Mesenchymal stem cell (in vitro differentiated cells and primary cell): ENCODE results near the gene IPPK.
A peak's percentile ranks its signal among the peaks of the same experiment; 100 is the strongest.

Experiments used
- DNase-seq: peaks from one replicate; pipeline ENCODE4 v3.0.0-alpha.2; 2013
- H2AFZ ChIP-seq: one replicate; pipeline ENCODE4 v1.6.1; 2013; ENCODE audit warnings: low read depth, mild to moderate bottlenecking, control low read depth, inconsistent platforms, low read length, moderate library complexity
- H2AK5ac ChIP-seq: 2 replicates; pipeline ENCODE4 v1.6.1; 2013; ENCODE audit warnings: low read length, moderate library complexity, mild to moderate bottlenecking, inconsistent platforms; ENCODE audit not compliant: severe bottlenecking
- H2BK120ac ChIP-seq: one replicate; pipeline ENCODE4 v1.6.1; 2013; ENCODE audit warnings: low read depth, mild to moderate bottlenecking, inconsistent platforms, low read length, moderate library complexity
- H2BK12ac ChIP-seq, 2 experiments: one replicate each; pipeline ENCODE4 v1.6.1; 2013; ENCODE audit warnings: inconsistent platforms in 2 of 2, low read length in 2 of 2, mild to moderate bottlenecking in 2 of 2, moderate library complexity in 2 of 2, control low read depth in 1 of 2
- H2BK15ac ChIP-seq: one replicate; pipeline ENCODE4 v1.6.1; 2013; ENCODE audit warnings: mild to moderate bottlenecking, low read depth, inconsistent platforms; ENCODE audit not compliant: poor library complexity, severe bottlenecking
- H2BK5ac ChIP-seq: 2 replicates; pipeline ENCODE4 v1.6.1; 2013; ENCODE audit warnings: low read depth, mild to moderate bottlenecking, low read length, control low read depth, inconsistent platforms; ENCODE audit not compliant: poor library complexity, severe bottlenecking
- H3K14ac ChIP-seq, 2 experiments: one replicate each; pipeline ENCODE4 v1.6.1; 2013; ENCODE audit warnings: inconsistent platforms in 2 of 2, low read length in 2 of 2, control low read depth in 1 of 2, mild to moderate bottlenecking in 1 of 2, moderate library complexity in 1 of 2
- H3K18ac ChIP-seq, 2 experiments: one replicate each; pipeline ENCODE4 v1.6.1; 2013; ENCODE audit warnings: inconsistent platforms in 2 of 2, low read length in 2 of 2, control low read depth in 1 of 2, low read depth in 1 of 2, mild to moderate bottlenecking in 1 of 2
- H3K23ac ChIP-seq, 2 experiments: one replicate each; pipeline ENCODE4 v1.6.1; 2013; ENCODE audit warnings: inconsistent platforms in 2 of 2, low read length in 2 of 2, mild to moderate bottlenecking in 2 of 2, moderate library complexity in 2 of 2, control low read depth in 1 of 2
- H3K27ac ChIP-seq: 2 replicates; pipeline ENCODE4 v1.5.1; 2013; ENCODE audit warnings: mild to moderate bottlenecking, moderate library complexity, low read length, control low read depth, inconsistent platforms; ENCODE audit not compliant: poor library complexity, severe bottlenecking
- H3K27me3 ChIP-seq, 2 experiments: 2 replicates each; pipeline versions ENCODE4 v1.6.1 to v1.7.0; 2013; ENCODE audit warnings: low read length in 2 of 2, mild to moderate bottlenecking in 2 of 2, moderate library complexity in 2 of 2, control low read depth in 1 of 2, inconsistent platforms in 1 of 2; ENCODE audit not compliant: control insufficient read depth in 1 of 2, insufficient read depth in 1 of 2
- H3K36me3 ChIP-seq, 2 experiments: 2 replicates each; pipeline versions ENCODE4 v1.6.1 to v1.7.0; 2013; ENCODE audit warnings: low read length in 2 of 2, control low read depth in 1 of 2, inconsistent platforms in 1 of 2, low read depth in 1 of 2, mild to moderate bottlenecking in 1 of 2; ENCODE audit not compliant: insufficient read depth in 2 of 2, control insufficient read depth in 1 of 2
- H3K4ac ChIP-seq, 2 experiments: one replicate each; pipeline ENCODE4 v1.6.1; 2013; ENCODE audit warnings: inconsistent platforms in 2 of 2, low read length in 2 of 2, mild to moderate bottlenecking in 2 of 2, moderate library complexity in 2 of 2, control low read depth in 1 of 2, low read depth in 1 of 2
- H3K4me1 ChIP-seq: 2 replicates; pipeline ENCODE4 v1.6.1; 2013; ENCODE audit warnings: low read depth, low read length, control low read depth; ENCODE audit not compliant: control insufficient read depth, insufficient read depth
- H3K4me2 ChIP-seq: 2 replicates; pipeline ENCODE4 v1.6.1; 2013; ENCODE audit warnings: low read length, mild to moderate bottlenecking, inconsistent platforms; ENCODE audit not compliant: poor library complexity, severe bottlenecking
- H3K4me3 ChIP-seq, 2 experiments: 2 replicates each; pipeline versions ENCODE4 v1.5.1 to v1.7.0; 2013; ENCODE audit warnings: low read length in 2 of 2, mild to moderate bottlenecking in 2 of 2, control low read depth in 1 of 2, low read depth in 1 of 2; ENCODE audit not compliant: insufficient read depth in 1 of 2
- H3K79me1 ChIP-seq: replicated peaks from 2 replicates; pipeline ENCODE4 v1.6.1; 2013; ENCODE audit warnings: mild to moderate bottlenecking, control low read depth, low read length, inconsistent platforms; ENCODE audit not compliant: poor library complexity, severe bottlenecking
- H3K9ac ChIP-seq: 2 replicates; pipeline ENCODE4 v1.7.0; 2013; ENCODE audit warnings: mild to moderate bottlenecking, low read length, moderate library complexity
- H3K9me3 ChIP-seq: 2 replicates; pipeline ENCODE4 v1.7.0; 2013; ENCODE audit warnings: mild to moderate bottlenecking, low read length; ENCODE audit not compliant: control insufficient read depth
- H4K8ac ChIP-seq: one replicate; pipeline ENCODE4 v1.6.1; 2013; ENCODE audit warnings: inconsistent platforms, mild to moderate bottlenecking, low read length, moderate library complexity
- H4K91ac ChIP-seq: one replicate; pipeline ENCODE4 v1.6.1; 2013; ENCODE audit warnings: mild to moderate bottlenecking, low read length, inconsistent platforms
- whole genome bisulfite sequencing: methylation state at CpG from one replicate; pipeline ENCODE4 v1.1.7; 2013; ENCODE audit warnings: mixed read lengths; 5-methylcytosine and 5-hydroxymethylcytosine counted together

The IPPK gene

GRCh38 chr9:92634712-92635605, 35.0 kb downstream of the IPPK start:
- peak; percentile 77 for DNase-seq
- Histone ChIP-seq H3K9ac (peak overlapping the region; percentile 63), H2BK120ac (no peak overlapping the region), H3K9me3 (no peaks in the 10 kb centered on the region), H3K4me1 (peaks cover 4% of the 10 kb centered on the region), H3K4me2 (no peak overlapping the region), H2BK15ac (no peak overlapping the region), H3K27ac (no peak overlapping the region), H3K14ac (no peak overlapping the region), H2AFZ (no peak overlapping the region), H3K36me3 (peaks cover 83 to 84% of the 10 kb centered on the region in 2 experiments), H3K79me1 (peaks cover 44% of the 10 kb centered on the region), H2BK5ac (no peak overlapping the region), H2BK12ac (peak overlapping the region in 1 of 2 experiments; percentile 83), H2AK5ac (no peak overlapping the region), H3K23ac (no peak overlapping the region), H3K4ac (no peak overlapping the region), H4K91ac (no peak overlapping the region), H4K8ac (peak overlapping the region; percentile 86), H3K27me3 (no peaks in the 10 kb centered on the region), H3K4me3 (no peak overlapping the region), H3K18ac (peak overlapping the region in 1 of 2 experiments; percentile 34)
- WGBS, result 70% methylated on average over 35 of the region's 35 CpGs

GRCh38 chr9:92633614-92634278, 36.2 kb downstream of the IPPK start:
- no peaks in the 10 kb centered on the region for H3K27me3 ChIP-seq
- no peak overlapping the region for H2AK5ac ChIP-seq
- H3K4me3 ChIP-seq, result no peak overlapping the region
- H2BK12ac ChIP-seq, result no peak overlapping the region
- peak overlapping the region; percentile 63 for H3K9ac ChIP-seq
- no peak overlapping the region for H3K4ac ChIP-seq
- no peak overlapping the region for H2BK5ac ChIP-seq
- no peak overlapping the region for H3K18ac ChIP-seq
- no peak overlapping the region for H4K8ac ChIP-seq
- WGBS, result 95% methylated on average over 6 of the region's 9 CpGs
- no peak overlapping the region for H3K27ac ChIP-seq
- no peak overlapping the region for H2BK15ac ChIP-seq
- H2AFZ ChIP-seq, result no peak overlapping the region
- H3K36me3 ChIP-seq, result peaks cover 76 to 79% of the 10 kb centered on the region in 2 experiments
- H3K23ac ChIP-seq, result no peak overlapping the region
- H3K79me1 ChIP-seq, result peaks cover 45% of the 10 kb centered on the region
- H3K4me1 ChIP-seq, result peaks cover 4% of the 10 kb centered on the region
- H3K4me2 ChIP-seq, result no peak overlapping the region
- DNase-seq, result no peak
- H4K91ac ChIP-seq, result no peak overlapping the region
- H2BK120ac ChIP-seq, result no peak overlapping the region
- no peaks in the 10 kb centered on the region for H3K9me3 ChIP-seq
- no peak overlapping the region for H3K14ac ChIP-seq

GRCh38 chr9:92632641-92633040, 37.3 kb downstream of the IPPK start:
- no peak for DNase-seq
- Histone ChIP-seq H2AK5ac (no peak overlapping the region), H3K9me3 (no peaks in the 10 kb centered on the region), H4K8ac (no peak overlapping the region), H2BK5ac (no peak overlapping the region), H3K4me2 (no peak overlapping the region), H3K27me3 (no peaks in the 10 kb centered on the region), H2AFZ (no peak overlapping the region), H2BK120ac (no peak overlapping the region), H3K9ac (no peak overlapping the region), H3K4me1 (peaks cover 4% of the 10 kb centered on the region), H3K23ac (no peak overlapping the region), H3K4me3 (no peak overlapping the region), H3K36me3 (peaks cover 67 to 73% of the 10 kb centered on the region in 2 experiments), H4K91ac (no peak overlapping the region), H3K79me1 (peaks cover 34% of the 10 kb centered on the region), H3K27ac (no peak overlapping the region), H2BK15ac (no peak overlapping the region), H3K14ac (no peak overlapping the region), H3K4ac (no peak overlapping the region), H2BK12ac (no peak overlapping the region), H3K18ac (no peak overlapping the region)
- 98% methylated on average over 5 of the region's 5 CpGs for WGBS
